Esophagus squamous epithelium (tissue), 4 donors: Measurements from ENCODE around the gene WFDC5.

ENCODE experiments used
- POLR2A ChIP-seq, 4 donors: fragments of 450-650 bp; IDR thresholded peaks; one replicate each; pipeline ENCODE4 v1.6.1; 2017; ENCODE audit warnings: antibody characterized with exemption in 4 of 4, mild to moderate bottlenecking in 4 of 4, moderate library complexity in 3 of 4
- TF ChIP-seq, protein P1 (sequence below), 6 experiments: fragments of 450-650 bp in 4 of 6; fragments of 200-600 bp in 2 of 6; sonication (generic) in 2 of 6; IDR thresholded peaks; one replicate each; pipeline ENCODE4 v1.5.1; 2016 to 2019; ENCODE audit warnings: antibody characterized with exemption in 6 of 6, mild to moderate bottlenecking in 4 of 6, moderate library complexity in 4 of 6

DNA sequence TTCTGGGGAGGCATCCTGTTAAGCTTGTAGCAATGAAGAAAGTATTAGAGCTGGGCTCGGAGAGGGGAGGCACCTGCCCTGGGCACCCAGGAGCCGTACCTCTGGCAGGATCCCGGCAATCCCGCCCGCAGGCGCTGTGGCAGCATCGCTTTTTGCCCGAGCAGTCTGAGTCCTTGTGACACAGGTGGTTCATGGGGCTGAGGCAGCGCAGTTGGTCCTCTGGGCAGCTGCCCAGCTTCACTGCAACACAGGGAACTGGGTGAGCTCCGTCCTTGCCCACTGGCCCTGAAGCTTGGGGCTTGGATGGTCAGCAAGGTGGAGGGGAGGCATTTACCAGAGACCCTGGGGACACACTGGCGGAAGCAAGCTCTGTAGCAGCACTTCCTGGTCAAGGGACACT lies 4.7 kb downstream of the WFDC5 start:
- TF ChIP-seq, protein P1, sequence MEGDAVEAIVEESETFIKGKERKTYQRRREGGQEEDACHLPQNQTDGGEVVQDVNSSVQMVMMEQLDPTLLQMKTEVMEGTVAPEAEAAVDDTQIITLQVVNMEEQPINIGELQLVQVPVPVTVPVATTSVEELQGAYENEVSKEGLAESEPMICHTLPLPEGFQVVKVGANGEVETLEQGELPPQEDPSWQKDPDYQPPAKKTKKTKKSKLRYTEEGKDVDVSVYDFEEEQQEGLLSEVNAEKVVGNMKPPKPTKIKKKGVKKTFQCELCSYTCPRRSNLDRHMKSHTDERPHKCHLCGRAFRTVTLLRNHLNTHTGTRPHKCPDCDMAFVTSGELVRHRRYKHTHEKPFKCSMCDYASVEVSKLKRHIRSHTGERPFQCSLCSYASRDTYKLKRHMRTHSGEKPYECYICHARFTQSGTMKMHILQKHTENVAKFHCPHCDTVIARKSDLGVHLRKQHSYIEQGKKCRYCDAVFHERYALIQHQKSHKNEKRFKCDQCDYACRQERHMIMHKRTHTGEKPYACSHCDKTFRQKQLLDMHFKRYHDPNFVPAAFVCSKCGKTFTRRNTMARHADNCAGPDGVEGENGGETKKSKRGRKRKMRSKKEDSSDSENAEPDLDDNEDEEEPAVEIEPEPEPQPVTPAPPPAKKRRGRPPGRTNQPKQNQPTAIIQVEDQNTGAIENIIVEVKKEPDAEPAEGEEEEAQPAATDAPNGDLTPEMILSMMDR (IDR thresholded peaks at IDR 0.05) = no peak
- TF ChIP-seq POLR2A (IDR thresholded peaks at IDR 0.05) = no peak
